ENCODE measurements around the gene PRDM1. TPM values are rescaled to one million over a fixed set of nuclear protein-coding genes. Genes with fewer than 3 reads are reported as not detected.

Gene PRDM1
- total RNA-seq, 1 donor from 2014 or later = 1.6 TPM

GRCh38 chr6:106082735-106083398 is 3.3 kb upstream of the PRDM1 start:
- Histone ChIP-seq H3K4me3 (ENCODE audit: low read length in 3 of 3) (no peak overlapping the region), H3K36me3 (ENCODE audit: control insufficient read depth in 3 of 3, insufficient read depth in 3 of 3, low read length in 3 of 3) (no peaks in the 10 kb centered on the region), H3K9ac (ENCODE audit: low read depth in 1 of 3, low read length in 3 of 3) (no peak overlapping the region), H3K4me1 (ENCODE audit: control insufficient read depth in 3 of 3, insufficient read depth in 3 of 3, low read length in 3 of 3) (peaks cover 2 to 10% (median 3%) of the 10 kb centered on the region in 3 donors), H3K27ac (ENCODE audit: low read depth, low read length) (no peak overlapping the region), H3K9me3 (ENCODE audit: control insufficient read depth in 3 of 3, low read length in 3 of 3) (no peaks in the 10 kb centered on the region), H3K27me3 (ENCODE audit: control insufficient read depth in 3 of 3, insufficient read depth in 3 of 3, low read length in 3 of 3) (peaks cover 0 to 7% (median 5%) of the 10 kb centered on the region in 3 donors)

- H3K9me3 ChIP-seq (ENCODE audit: control insufficient read depth in 3 of 3, low read length in 3 of 3) = no peaks in the 10 kb centered on the region
- no peak overlapping the region for H3K9ac ChIP-seq (ENCODE audit: low read depth in 1 of 3, low read length in 3 of 3)
- H3K27me3 ChIP-seq (ENCODE audit: control insufficient read depth in 3 of 3, insufficient read depth in 3 of 3, low read length in 3 of 3) = peaks cover 0 to 7% (median 5%) of the 10 kb centered on the region in 3 donors
- no peak overlapping the region for H3K4me3 ChIP-seq (ENCODE audit: low read length in 3 of 3)
- no peak overlapping the region for H3K27ac ChIP-seq (ENCODE audit: low read depth, low read length)
- peaks cover 2 to 10% (median 6%) of the 10 kb centered on the region in 3 donors for H3K4me1 ChIP-seq (ENCODE audit: control insufficient read depth in 3 of 3, insufficient read depth in 3 of 3, low read length in 3 of 3)
- H3K36me3 ChIP-seq (ENCODE audit: control insufficient read depth in 3 of 3, insufficient read depth in 3 of 3, low read length in 3 of 3) = no peaks in the 10 kb centered on the region
Observed at GRCh38 chr6:106083618-106084017, 2.5 kb upstream of the PRDM1 start.

GRCh38 chr6:106084106-106084988 is 1.8 kb upstream of the PRDM1 start:
- Histone ChIP-seq H3K9me3 (ENCODE audit: control insufficient read depth in 3 of 3, low read length in 3 of 3) (no peaks in the 10 kb centered on the region), H3K27ac (ENCODE audit: low read depth, low read length) (peak overlapping the region; percentile 15), H3K4me1 (ENCODE audit: control insufficient read depth in 3 of 3, insufficient read depth in 3 of 3, low read length in 3 of 3) (peaks cover 2 to 10% (median 6%) of the 10 kb centered on the region in 3 donors), H3K27me3 (ENCODE audit: control insufficient read depth in 3 of 3, insufficient read depth in 3 of 3, low read length in 3 of 3) (peaks cover 0 to 7% (median 5%) of the 10 kb centered on the region in 3 donors), H3K4me3 (ENCODE audit: low read length in 3 of 3) (no peak overlapping the region), H3K9ac (ENCODE audit: low read depth in 1 of 3, low read length in 3 of 3) (no peak overlapping the region), H3K36me3 (ENCODE audit: control insufficient read depth in 3 of 3, insufficient read depth in 3 of 3, low read length in 3 of 3) (no peaks in the 10 kb centered on the region)

GRCh38 chr6:106084989-106085691 is 996 bp upstream of the PRDM1 start:
- Histone ChIP-seq H3K4me1 (ENCODE audit: control insufficient read depth in 3 of 3, insufficient read depth in 3 of 3, low read length in 3 of 3) (peaks cover 2 to 10% (median 6%) of the 10 kb centered on the region in 3 donors), H3K36me3 (ENCODE audit: control insufficient read depth in 3 of 3, insufficient read depth in 3 of 3, low read length in 3 of 3) (no peaks in the 10 kb centered on the region), H3K9ac (ENCODE audit: low read depth in 1 of 3, low read length in 3 of 3) (no peak overlapping the region), H3K4me3 (ENCODE audit: low read length in 3 of 3) (peak overlapping the region in 2 of 3 donors; percentile 39 to 75), H3K27ac (ENCODE audit: low read depth, low read length) (peak overlapping the region; percentile 14), H3K9me3 (ENCODE audit: control insufficient read depth in 3 of 3, low read length in 3 of 3) (no peaks in the 10 kb centered on the region), H3K27me3 (ENCODE audit: control insufficient read depth in 3 of 3, insufficient read depth in 3 of 3, low read length in 3 of 3) (peaks cover 0 to 7% (median 5%) of the 10 kb centered on the region in 3 donors)

- H3K27me3 ChIP-seq (ENCODE audit: control insufficient read depth in 3 of 3, insufficient read depth in 3 of 3, low read length in 3 of 3) = peaks cover 0 to 7% (median 5%) of the 10 kb centered on the region in 3 donors
- peak overlapping the region; percentile 14 for H3K27ac ChIP-seq (ENCODE audit: low read depth, low read length)
- peak overlapping the region; percentile 15 to 60 (median 55) for H3K9ac ChIP-seq (ENCODE audit: low read depth in 1 of 3, low read length in 3 of 3)
Observed at GRCh38 chr6:106085692-106085983, 498 bp upstream of the PRDM1 start.

GRCh38 chr6:106086814-106087175 is 659 bp downstream of the PRDM1 start:
- Histone ChIP-seq H3K9me3 (ENCODE audit: control insufficient read depth in 3 of 3, low read length in 3 of 3) (no peaks in the 10 kb centered on the region), H3K9ac (ENCODE audit: low read depth in 1 of 3, low read length in 3 of 3) (no peak overlapping the region), H3K4me3 (ENCODE audit: low read length in 3 of 3) (peak overlapping the region; percentile 31 to 75 (median 71)), H3K27ac (ENCODE audit: low read depth, low read length) (no peak overlapping the region), H3K4me1 (ENCODE audit: control insufficient read depth in 3 of 3, insufficient read depth in 3 of 3, low read length in 3 of 3) (peaks cover 2 to 10% (median 6%) of the 10 kb centered on the region in 3 donors), H3K27me3 (ENCODE audit: control insufficient read depth in 3 of 3, insufficient read depth in 3 of 3, low read length in 3 of 3) (peaks cover 0 to 7% (median 5%) of the 10 kb centered on the region in 3 donors), H3K36me3 (ENCODE audit: control insufficient read depth in 3 of 3, insufficient read depth in 3 of 3, low read length in 3 of 3) (no peaks in the 10 kb centered on the region)

More at GRCh38 chr6:106085692-106085983, 498 bp upstream of the PRDM1 start:
- Histone ChIP-seq H3K4me1 (ENCODE audit: control insufficient read depth in 3 of 3, insufficient read depth in 3 of 3, low read length in 3 of 3) (peaks cover 2 to 10% (median 6%) of the 10 kb centered on the region in 3 donors), H3K4me3 (ENCODE audit: low read length in 3 of 3) (peak overlapping the region; percentile 70 to 75 (median 71)), H3K36me3 (ENCODE audit: control insufficient read depth in 3 of 3, insufficient read depth in 3 of 3, low read length in 3 of 3) (no peaks in the 10 kb centered on the region), H3K9me3 (ENCODE audit: control insufficient read depth in 3 of 3, low read length in 3 of 3) (no peaks in the 10 kb centered on the region)

- Histone ChIP-seq H3K27ac (ENCODE audit: low read depth, low read length) (no peak overlapping the region), H3K4me1 (ENCODE audit: control insufficient read depth in 3 of 3, insufficient read depth in 3 of 3, low read length in 3 of 3) (peaks cover 2 to 10% (median 6%) of the 10 kb centered on the region in 3 donors), H3K9me3 (ENCODE audit: control insufficient read depth in 3 of 3, low read length in 3 of 3) (no peaks in the 10 kb centered on the region), H3K36me3 (ENCODE audit: control insufficient read depth in 3 of 3, insufficient read depth in 3 of 3, low read length in 3 of 3) (no peaks in the 10 kb centered on the region), H3K27me3 (ENCODE audit: control insufficient read depth in 3 of 3, insufficient read depth in 3 of 3, low read length in 3 of 3) (peaks cover 0 to 7% (median 5%) of the 10 kb centered on the region in 3 donors), H3K9ac (ENCODE audit: low read depth in 1 of 3, low read length in 3 of 3) (peak overlapping the region in 2 of 3 donors; percentile 9 to 59), H3K4me3 (ENCODE audit: low read length in 3 of 3) (peak overlapping the region; percentile 47 to 71 (median 67))
Observed at GRCh38 chr6:106087548-106088325, 1.6 kb downstream of the PRDM1 start.

- no peaks in the 10 kb centered on the region for H3K9me3 ChIP-seq (ENCODE audit: control insufficient read depth in 3 of 3, low read length in 3 of 3)
- no peak overlapping the region for H3K27ac ChIP-seq (ENCODE audit: low read depth, low read length)
- peaks cover 2 to 10% (median 6%) of the 10 kb centered on the region in 3 donors for H3K4me1 ChIP-seq (ENCODE audit: control insufficient read depth in 3 of 3, insufficient read depth in 3 of 3, low read length in 3 of 3)
- H3K4me3 ChIP-seq (ENCODE audit: low read length in 3 of 3) = no peak overlapping the region
- H3K36me3 ChIP-seq (ENCODE audit: control insufficient read depth in 3 of 3, insufficient read depth in 3 of 3, low read length in 3 of 3) = no peaks in the 10 kb centered on the region
- peaks cover 0 to 7% (median 5%) of the 10 kb centered on the region in 3 donors for H3K27me3 ChIP-seq (ENCODE audit: control insufficient read depth in 3 of 3, insufficient read depth in 3 of 3, low read length in 3 of 3)
- no peak overlapping the region for H3K9ac ChIP-seq (ENCODE audit: low read depth in 1 of 3, low read length in 3 of 3)
Observed at GRCh38 chr6:106090001-106090400, 3.9 kb downstream of the PRDM1 start.

GRCh38 chr6:106092279-106092678 is 6.1 kb downstream of the PRDM1 start:
- no peaks in the 10 kb centered on the region for H3K9me3 ChIP-seq (ENCODE audit: control insufficient read depth in 3 of 3, low read length in 3 of 3)
- no peak overlapping the region for H3K4me3 ChIP-seq (ENCODE audit: low read length in 3 of 3)
- H3K4me1 ChIP-seq (ENCODE audit: control insufficient read depth in 3 of 3, insufficient read depth in 3 of 3, low read length in 3 of 3) = peaks cover 2 to 6% (median 5%) of the 10 kb centered on the region in 3 donors
- no peaks in the 10 kb centered on the region for H3K36me3 ChIP-seq (ENCODE audit: control insufficient read depth in 3 of 3, insufficient read depth in 3 of 3, low read length in 3 of 3)
- H3K27ac ChIP-seq (ENCODE audit: low read depth, low read length) = no peak overlapping the region
- H3K9ac ChIP-seq (ENCODE audit: low read depth in 1 of 3, low read length in 3 of 3) = no peak overlapping the region
- peaks cover 0 to 4% (median 4%) of the 10 kb centered on the region in 3 donors for H3K27me3 ChIP-seq (ENCODE audit: control insufficient read depth in 3 of 3, insufficient read depth in 3 of 3, low read length in 3 of 3)
